Aorta (tissue), 5 donors: ENCODE measurements around the gene PDZK1IP1. TPM values are rescaled to one million over a fixed set of nuclear protein-coding genes. Genes with fewer than 3 reads are reported as not detected.
A peak's percentile ranks its signal among the peaks of the same experiment; 100 is the strongest.
"Not testable (repeated sequence)": the region's sequence is repeated elsewhere in the genome, so short reads cannot be mapped to it uniquely, and the experiment has no call there.

ENCODE experiments used
- ATAC-seq: fragments of 200-7000 bp; cut with Tn5 transposase; one replicate; pipeline ENCODE4 v1.9.1; 2022; ENCODE audit warnings: moderate library complexity; ENCODE audit not compliant: low FRiP score
- DNase-seq, 2 donors: peaks; one replicate each; pipeline ENCODE4 v3.0.0-alpha.2; 2020
- H3K27ac ChIP-seq, 2 donors: one replicate each; pipeline ENCODE4 v1.5.1; 2013; ENCODE audit warnings: low read length in 2 of 2, mild to moderate bottlenecking in 2 of 2, moderate library complexity in 2 of 2, control low read depth in 1 of 2, inconsistent platforms in 1 of 2, low read depth in 1 of 2
- H3K27me3 ChIP-seq, 2 donors: one replicate each; pipeline ENCODE4 v1.6.1; 2013; ENCODE audit warnings: control low read depth in 1 of 2, low read length in 1 of 2, mild to moderate bottlenecking in 1 of 2, moderate library complexity in 1 of 2; ENCODE audit not compliant: insufficient read depth in 2 of 2, control insufficient read depth in 1 of 2
- H3K36me3 ChIP-seq, 2 donors: one replicate each; pipeline ENCODE4 v1.6.1; 2013; ENCODE audit warnings: control low read depth in 1 of 2, low read length in 1 of 2, mild to moderate bottlenecking in 1 of 2; ENCODE audit not compliant: insufficient read depth in 2 of 2, control insufficient read depth in 1 of 2
- H3K4me1 ChIP-seq, 2 donors: one replicate each; pipeline ENCODE4 v1.6.1; 2013; ENCODE audit warnings: low read length in 2 of 2, control low read depth in 1 of 2, mild to moderate bottlenecking in 1 of 2, moderate library complexity in 1 of 2; ENCODE audit not compliant: insufficient read depth in 2 of 2, control insufficient read depth in 1 of 2
- H3K4me3 ChIP-seq, 2 donors: one replicate each; pipeline ENCODE4 v1.5.1; 2013; ENCODE audit warnings: low read length in 2 of 2, control low read depth in 1 of 2, mild to moderate bottlenecking in 1 of 2
- H3K9me3 ChIP-seq: one replicate; pipeline ENCODE4 v1.6.1; 2013; ENCODE audit warnings: mild to moderate bottlenecking, low read length; ENCODE audit not compliant: control insufficient read depth
- WGBS, 2 donors: extraction: QIAGEN DNeasy Blood & Tissue Kit; methylation state at CpG; one replicate each; pipeline ENCODE4 v1.1.7; 2013; 5-methylcytosine and 5-hydroxymethylcytosine counted together
- intact Hi-C, 2 donors: fragments of 100-400 bp; cut with DNase I; formaldehyde crosslinking; loops; one replicate each; pipeline versions ENCODE4 v1.14.2 to v1.15.0; 2022
- polyA plus RNA-seq, 2 donors: library from polyadenylated mRNA; stranded (reverse); fragments of 200-250 nt; gene quantifications; one replicate each; pipeline ENCODE4 v1.2.3, GENCODE V29; 2013
- total RNA-seq, 2 donors: library from RNA; stranded (reverse); fragmentation: NEBNext Ultra II Directional; extraction: Animal tissue kit (Norgen Biotek cat#: 25700); gene quantifications; one replicate each; pipeline ENCODE4 v1.2.1, GENCODE V29; 2021
- donor health status: healthy with polysubstance abuse.
- donor health status: Bipolar disorder and iron deficiency.
- donor health status: DM: no; HTN: no; CAD: no.
- donor health status: DM: no; HTN: no; CAD: no.
- donor health status: DM: yes; HTN: yes; CAD: no.

PDZK1IP1 gene
- total and polyA plus RNA-seq, 4 donors = 0.71 to 3.7 (median 1.7) TPM

GRCh38 chr1:47194311-47194710, 4.5 kb upstream of the PDZK1IP1 start:
- Histone ChIP-seq H3K27ac (no peak overlapping the region), H3K4me1 (peaks cover 0 to 3% of the 10 kb centered on the region in 2 donors), H3K4me3 (no peak overlapping the region), H3K27me3 (no peaks in the 10 kb centered on the region), H3K36me3 (no peaks in the 10 kb centered on the region), H3K9me3 (no peaks in the 10 kb centered on the region)
- ATAC-seq = no peak
- no peak for DNase-seq
- intact Hi-C loops = loop anchor here (5.0 kb wide), 4 partner anchors 123 to 533 kb away; no protein-coding TSS in a partner anchor

- not testable (repeated sequence) for H3K4me1 ChIP-seq, H3K27ac ChIP-seq, ATAC-seq, H3K9me3 ChIP-seq, H3K27me3 ChIP-seq, H3K36me3 ChIP-seq, H3K4me3 ChIP-seq
- intact Hi-C loops = loop anchor here (5.0 kb wide), 4 partner anchors 124 to 534 kb away; no protein-coding TSS in a partner anchor
- 86% methylated on average over 10 of the region's 10 CpGs for WGBS, 2 donors
- DNase-seq = peak in 1 of 2 donors; percentile 21
Measured at GRCh38 chr1:47193496-47193895, 3.7 kb upstream of the PDZK1IP1 start.

DNA sequence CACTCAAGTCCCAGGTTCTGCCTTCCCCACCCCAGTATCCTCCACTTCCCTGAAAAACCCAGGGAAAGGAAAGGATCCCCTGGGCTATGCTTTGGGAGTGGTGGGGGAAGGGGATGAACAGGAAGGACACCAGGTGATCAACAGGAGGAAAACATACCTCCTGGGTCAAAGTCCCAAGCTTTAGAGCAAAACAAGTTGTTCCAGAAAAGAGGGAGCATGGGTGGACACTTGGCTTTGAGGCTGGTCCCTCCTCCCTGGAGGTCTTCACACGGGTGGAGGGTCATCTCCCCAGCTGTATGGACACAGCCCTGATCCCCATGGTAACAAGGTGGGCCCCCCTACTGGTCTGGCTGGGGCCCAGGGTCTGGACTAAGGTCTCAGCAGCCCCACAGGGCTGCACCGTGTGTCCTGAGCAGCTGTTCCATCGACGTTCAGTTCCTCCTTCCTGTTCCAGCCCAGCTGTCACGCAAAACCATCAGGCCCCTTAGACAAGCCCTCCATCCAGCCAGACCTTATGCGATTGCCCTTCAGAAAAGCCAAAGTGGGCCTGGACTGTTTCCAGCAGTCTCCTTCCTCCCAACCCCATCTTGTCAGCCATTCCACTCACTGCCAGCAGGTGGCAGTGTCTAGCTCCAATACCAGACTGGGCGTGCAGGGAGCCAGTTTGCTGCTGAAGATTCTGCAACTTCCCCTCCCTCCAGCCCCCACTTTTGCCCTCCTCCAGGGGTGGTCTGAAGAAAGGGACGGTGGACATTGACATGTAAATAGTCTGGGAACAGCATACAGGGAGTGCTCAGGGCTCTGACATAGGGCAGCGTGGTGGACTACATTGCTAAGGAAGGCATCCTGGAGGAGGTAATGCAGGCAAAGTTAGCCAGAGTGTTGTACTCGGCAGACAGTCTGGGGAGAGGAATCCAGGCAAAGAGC, 2.9 kb upstream of the PDZK1IP1 start:
- DNase-seq (peak; percentile 82 to 89), ATAC-seq (peak; percentile 58)
- Histone ChIP-seq H3K9me3 (no peaks in the 10 kb centered on the region), H3K27me3 (no peaks in the 10 kb centered on the region), H3K27ac (no peak overlapping the region), H3K4me3 (no peak overlapping the region), H3K4me1 (peaks cover 0 to 3% of the 10 kb centered on the region in 2 donors), H3K36me3 (no peaks in the 10 kb centered on the region)
- intact Hi-C loops = loop anchor here (5.0 kb wide), 4 partner anchors 125 to 535 kb away; no protein-coding TSS in a partner anchor
- WGBS, 2 donors = 11 to 13% methylated on average over 10 of the region's 10 CpGs

- Histone ChIP-seq H3K4me3 (no peak overlapping the region), H3K27ac (no peak overlapping the region), H3K36me3 (no peaks in the 10 kb centered on the region), H3K27me3 (no peaks in the 10 kb centered on the region), H3K9me3 (no peaks in the 10 kb centered on the region), H3K4me1 (peaks cover 0 to 3% of the 10 kb centered on the region in 2 donors)
- 92 to 97% methylated on average over 3 to 4 of the region's 4 CpGs for WGBS, 2 donors
- DNase-seq = peak in 1 of 2 donors; percentile 39
- ATAC-seq = no peak
- intact Hi-C loops = loop anchor here (5.0 kb wide), 4 partner anchors 125 to 535 kb away; no protein-coding TSS in a partner anchor
Measured at GRCh38 chr1:47191940-47192457, 2.2 kb upstream of the PDZK1IP1 start.

GRCh38 chr1:47190857-47191256, 1.0 kb upstream of the PDZK1IP1 start:
- Histone ChIP-seq H3K27ac (peak overlapping the region; percentile 17 to 74), H3K9me3 (no peaks in the 10 kb centered on the region), H3K36me3 (no peaks in the 10 kb centered on the region), H3K4me3 (no peak overlapping the region), H3K27me3 (no peaks in the 10 kb centered on the region), H3K4me1 (peaks cover 0 to 3% of the 10 kb centered on the region in 2 donors)
- ATAC-seq (no peak), DNase-seq (peak in 1 of 2 donors; percentile 60)
- intact Hi-C loops = loop anchor here (5.0 kb wide), 4 partner anchors 126 to 536 kb away; no protein-coding TSS in a partner anchor
- 95 to 98% methylated on average over 6 of the region's 6 CpGs for WGBS, 2 donors

DNA sequence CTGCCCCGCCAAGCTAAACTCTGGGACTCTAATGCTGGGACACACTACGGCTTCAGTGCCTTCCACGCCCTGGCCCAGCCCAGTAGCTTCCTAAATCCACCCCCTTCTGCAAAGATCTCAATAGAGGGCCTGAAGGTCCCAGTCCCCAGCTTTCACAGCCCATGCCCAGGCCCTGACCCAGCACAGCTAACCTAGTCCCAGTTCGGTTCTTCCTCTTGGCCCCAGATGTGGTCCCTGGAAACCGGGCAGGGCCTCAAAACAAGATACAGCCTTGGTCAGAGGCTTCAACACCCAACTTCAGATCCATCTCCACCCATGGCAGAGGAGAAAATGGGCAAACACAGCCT, 646 bp upstream of the PDZK1IP1 start:
- H3K27me3 ChIP-seq = no peaks in the 10 kb centered on the region
- ATAC-seq = no peak
- H3K9me3 ChIP-seq = no peaks in the 10 kb centered on the region
- no peak for DNase-seq
- H3K36me3 ChIP-seq = no peaks in the 10 kb centered on the region
- H3K4me3 ChIP-seq = no peak overlapping the region
- H3K27ac ChIP-seq = peak overlapping the region; percentile 17 to 74
- WGBS, 2 donors = 17 to 19% methylated on average over 5 of the region's 5 CpGs
- intact Hi-C loops = loop anchor here (5.0 kb wide), 4 partner anchors 127 to 537 kb away; no protein-coding TSS in a partner anchor
- H3K4me1 ChIP-seq = peaks cover 0 to 3% of the 10 kb centered on the region in 2 donors

DNA sequence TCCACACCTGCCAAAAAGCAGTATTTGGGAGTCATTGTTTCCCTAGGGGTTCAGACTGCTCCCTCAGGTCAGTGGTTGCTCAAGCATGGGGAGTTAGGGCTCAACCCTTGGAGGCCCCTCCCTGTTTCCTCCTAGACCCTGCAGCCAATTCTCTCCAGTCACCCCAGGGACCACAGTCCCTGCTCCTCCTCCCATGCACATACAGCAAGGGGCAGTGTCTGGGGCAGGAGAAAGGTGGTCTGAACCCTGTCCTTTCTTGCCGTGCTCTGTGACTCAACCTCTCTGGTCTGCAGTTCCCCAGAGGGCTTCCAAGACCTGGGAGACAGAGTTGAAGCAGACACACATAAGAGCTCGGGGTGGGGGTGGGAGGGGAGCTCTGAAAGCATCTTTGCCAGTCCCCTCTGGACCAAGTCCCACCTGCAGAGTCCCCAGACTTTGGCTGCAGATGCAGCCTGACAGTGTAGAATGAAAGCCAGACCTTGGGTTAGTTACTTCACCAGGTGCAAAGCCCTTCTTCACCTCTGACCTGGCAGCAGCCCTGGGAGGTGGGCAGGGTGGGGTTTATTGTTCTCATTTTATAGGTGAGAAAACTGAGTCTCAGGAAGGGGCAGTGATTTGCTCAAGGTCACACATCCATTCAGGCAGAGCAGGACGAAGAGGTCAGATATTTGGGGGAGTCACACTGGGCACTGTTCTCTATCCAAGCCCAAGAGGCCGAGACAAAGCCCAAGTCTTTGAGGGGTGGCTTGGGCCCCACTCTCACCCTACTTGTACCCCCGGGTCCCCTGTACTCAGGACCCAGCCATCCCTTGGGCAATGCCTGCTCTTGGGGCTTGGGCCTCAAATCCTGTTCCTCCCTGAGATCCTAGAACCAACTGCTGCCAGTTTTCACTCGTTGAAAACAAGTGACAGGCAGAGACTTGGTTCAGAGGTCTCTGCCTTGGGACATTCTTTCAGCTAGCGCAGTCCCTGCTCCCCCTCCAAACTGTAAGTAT, 748 bp downstream of the PDZK1IP1 start:
- Histone ChIP-seq H3K36me3 (no peaks in the 10 kb centered on the region), H3K27me3 (no peaks in the 10 kb centered on the region), H3K4me1 (peaks cover 0 to 3% of the 10 kb centered on the region in 2 donors), H3K4me3 (no peak overlapping the region), H3K27ac (peak overlapping the region in 1 of 2 donors; percentile 83), H3K9me3 (no peaks in the 10 kb centered on the region)
- 82 to 83% methylated on average over 7 of the region's 7 CpGs for WGBS, 2 donors
- ATAC-seq (no peak), DNase-seq (peak in 1 of 2 donors; percentile 58)
- intact Hi-C loops = loop anchor here in 1 of 2 donors (10.0 kb wide), 1 partner anchor 516 kb away; no protein-coding TSS in a partner anchor

- Histone ChIP-seq H3K27ac (no peak overlapping the region), H3K4me3 (no peak overlapping the region), H3K4me1 (peaks cover 0 to 3% of the 10 kb centered on the region in 2 donors), H3K27me3 (no peaks in the 10 kb centered on the region), H3K36me3 (no peaks in the 10 kb centered on the region), H3K9me3 (no peaks in the 10 kb centered on the region)
- DNase-seq (no peak), ATAC-seq (no peak)
- 94 to 95% methylated on average over 2 of the region's 2 CpGs for WGBS, 2 donors
- intact Hi-C loops = loop anchor here in 1 of 2 donors (10.0 kb wide), 1 partner anchor 517 kb away; no protein-coding TSS in a partner anchor
Measured at GRCh38 chr1:47187926-47188250, 1.9 kb downstream of the PDZK1IP1 start.
